Liver (tissue), 9 donors: ENCODE measurements around the gene CNBP. TPM values are rescaled to one million over a fixed set of nuclear protein-coding genes. Genes with fewer than 3 reads are reported as not detected.

ENCODE experiments used
- DNase-seq: peaks from one replicate; pipeline ENCODE4 v3.0.0-alpha.2; 2017; ENCODE audit warnings: low spot score
- H3K27ac ChIP-seq, 2 donors: one replicate each; pipeline ENCODE4 v1.7.0; 2013; ENCODE audit warnings: inconsistent platforms in 2 of 2, low read length in 2 of 2, control low read depth in 1 of 2, low read depth in 1 of 2, mild to moderate bottlenecking in 1 of 2
- H3K27me3 ChIP-seq, 4 donors: one replicate each; pipeline versions ENCODE4 v1.6.1 to v1.7.0; 2013; ENCODE audit warnings: low read length in 3 of 4, inconsistent platforms in 1 of 4, mild to moderate bottlenecking in 1 of 4, moderate library complexity in 1 of 4; ENCODE audit not compliant: control insufficient read depth in 4 of 4, insufficient read depth in 4 of 4
- H3K36me3 ChIP-seq, 4 donors: one replicate each; pipeline versions ENCODE4 v1.6.1 to v1.7.0; 2013; ENCODE audit warnings: low read length in 3 of 4, mild to moderate bottlenecking in 3 of 4, low read depth in 1 of 4, moderate library complexity in 1 of 4; ENCODE audit not compliant: control insufficient read depth in 4 of 4, insufficient read depth in 3 of 4
- H3K4me1 ChIP-seq, 4 donors: one replicate each; pipeline versions ENCODE4 v1.6.1 to v1.7.0; 2013; ENCODE audit warnings: low read length in 3 of 4, mild to moderate bottlenecking in 3 of 4, moderate library complexity in 1 of 4; ENCODE audit not compliant: control insufficient read depth in 4 of 4, insufficient read depth in 4 of 4
- H3K4me3 ChIP-seq, 3 donors: one replicate each; pipeline versions ENCODE4 v1.6.1 to v1.7.0; 2013; ENCODE audit warnings: low read length in 3 of 3, control low read depth in 1 of 3, low read depth in 1 of 3, mild to moderate bottlenecking in 1 of 3
- H3K9ac ChIP-seq, 2 donors: one replicate each; pipeline ENCODE4 v1.7.0; 2013; ENCODE audit warnings: low read length in 2 of 2, mild to moderate bottlenecking in 2 of 2, moderate library complexity in 2 of 2, control low read depth in 1 of 2, low read depth in 1 of 2
- H3K9me3 ChIP-seq, 4 donors: one replicate each; pipeline versions ENCODE4 v1.6.1 to v1.7.0; 2013; ENCODE audit warnings: low read length in 3 of 4; ENCODE audit not compliant: control insufficient read depth in 4 of 4
- CTCF ChIP-seq: fragments of 150-350 bp; IDR thresholded peaks from 2 replicates; pipeline ENCODE4 v1.5.1; 2017; ENCODE audit warnings: improper control_type of control experiment, low read depth, low read length; ENCODE audit not compliant: missing input control
- EGR1 ChIP-seq, 2 donors: IDR thresholded peaks; 2 replicates each; pipeline ENCODE4 v1.6.1; 2016 to 2018; ENCODE audit warnings: antibody characterized with exemption in 2 of 2, low read depth in 2 of 2
- FOXA1 ChIP-seq: IDR thresholded peaks from 2 replicates; pipeline ENCODE4 v1.6.1; 2016; ENCODE audit warnings: antibody characterized with exemption
- FOXA2 ChIP-seq: IDR thresholded peaks from 2 replicates; pipeline ENCODE4 v1.6.1; 2016; ENCODE audit warnings: antibody characterized with exemption
- GABPA ChIP-seq, 2 donors: IDR thresholded peaks in 1 of 2; conservative IDR thresholded peaks in 1 of 2; 2 replicates each; pipeline ENCODE4 v1.6.1; 2016; ENCODE audit warnings: antibody characterized with exemption in 2 of 2, mild to moderate bottlenecking in 1 of 2, moderate library complexity in 1 of 2
- HNF4A ChIP-seq, 2 donors: conservative IDR thresholded peaks; 2 replicates each; pipeline ENCODE4 v1.6.1; 2016; ENCODE audit warnings: antibody characterized with exemption in 2 of 2, mild to moderate bottlenecking in 2 of 2
- HNF4G ChIP-seq: IDR thresholded peaks from 2 replicates; pipeline ENCODE4 v1.6.1; 2016; ENCODE audit warnings: antibody characterized with exemption
- JUND ChIP-seq, 2 donors: IDR thresholded peaks; 2 replicates each; pipeline ENCODE4 v1.6.1; 2016; ENCODE audit warnings: antibody characterized with exemption in 2 of 2
- MAX ChIP-seq: IDR thresholded peaks from 2 replicates; pipeline ENCODE4 v1.6.1; 2016; ENCODE audit warnings: antibody characterized with exemption
- NR2F2 ChIP-seq: IDR thresholded peaks from 2 replicates; pipeline ENCODE4 v1.6.1; 2016; ENCODE audit warnings: antibody characterized with exemption
- RAD21 ChIP-seq, 2 donors: IDR thresholded peaks; 2 replicates each; pipeline ENCODE4 v1.6.1; 2016; ENCODE audit warnings: antibody characterized with exemption in 2 of 2, mild to moderate bottlenecking in 2 of 2
- REST ChIP-seq: IDR thresholded peaks from 2 replicates; pipeline ENCODE4 v1.6.1; 2016; ENCODE audit warnings: antibody characterized with exemption, mild to moderate bottlenecking
- RXRA ChIP-seq, 2 donors: IDR thresholded peaks; 2 replicates each; pipeline ENCODE4 v1.6.1; 2017 to 2018; ENCODE audit warnings: antibody characterized with exemption in 2 of 2, mild to moderate bottlenecking in 1 of 2
- SP1 ChIP-seq: IDR thresholded peaks from 2 replicates; pipeline ENCODE4 v1.6.1; 2018; ENCODE audit warnings: antibody characterized with exemption, mild to moderate bottlenecking
- TAF1 ChIP-seq: conservative IDR thresholded peaks from 2 replicates; pipeline ENCODE4 v1.6.1; 2016; ENCODE audit warnings: antibody characterized with exemption, mild to moderate bottlenecking
- YY1 ChIP-seq: IDR thresholded peaks from 2 replicates; pipeline ENCODE4 v1.6.1; 2016; ENCODE audit warnings: antibody characterized with exemption, mild to moderate bottlenecking
- WGBS: extraction: QIAGEN DNeasy Blood & Tissue Kit; methylation state at CpG from one replicate; pipeline ENCODE4 v1.1.7; 2013; 5-methylcytosine and 5-hydroxymethylcytosine counted together
- polyA plus RNA-seq, 2 donors: library from polyadenylated mRNA; stranded (reverse) in 1 of 2; unstranded in 1 of 2; fragments of 200-250 nt in 1 of 2; fragments of >200 nt in 1 of 2; fragmentation: Nextera tagmentation in 1 of 2; extraction: Ambion mirVana in 1 of 2; gene quantifications; one replicate each; pipeline versions ENCODE4 v1.2.1 to v1.2.3, GENCODE V29; 2013 to 2015
- total RNA-seq, 2 donors: library from RNA; depleted of rRNA; stranded (reverse); fragments of >200 nt; gene quantifications; one replicate each; pipeline ENCODE4 v1.2.3, GENCODE V29; 2014
- donor health status: healthy.
- donor health status: healthy.
- donor health status: healthy.
- donor health status: healthy.
- donor health status: healthy.

Gene CNBP
- total and polyA plus RNA-seq, 4 donors: 162 to 291 (median 214) TPM

GRCh38 chr3:129230311-129231019 lies 46.8 kb upstream of the CNBP start:
- 70% methylated on average over 7 of the region's 7 CpGs for WGBS
- H3K36me3 ChIP-seq: no peaks in the 10 kb centered on the region
- no peak overlapping the region for H3K9ac ChIP-seq
- H3K27me3 ChIP-seq: no peaks in the 10 kb centered on the region
- no peak for DNase-seq
- peaks cover 3 to 23% (median 15%) of the 10 kb centered on the region in 4 donors for H3K4me1 ChIP-seq
- H3K9me3 ChIP-seq: no peaks in the 10 kb centered on the region
- TF ChIP-seq HNF4A (conservative IDR thresholded peaks at IDR 0.05) (no peak), TAF1 (no peak), RXRA (IDR thresholded peaks at IDR 0.05) (no peak), MAX (no peak), REST (no peak), GABPA (IDR thresholded peaks at IDR 0.05 in 1 of 2, conservative IDR thresholded peaks at IDR 0.05 in 1 of 2) (no peak), RAD21 (IDR thresholded peaks at IDR 0.05) (no peak), CTCF (no peak), JUND (IDR thresholded peaks at IDR 0.05) (no peak), FOXA1 (no peak), EGR1 (IDR thresholded peaks at IDR 0.05; ENCODE audit: low read depth in 2 of 2) (no peak), NR2F2 (no peak), FOXA2 (no peak)
- no peak overlapping the region for H3K4me3 ChIP-seq
- H3K27ac ChIP-seq: peak overlapping the region in 1 of 2 donors; percentile 49

- Histone ChIP-seq H3K4me1 (peaks cover 3 to 31% (median 24%) of the 10 kb centered on the region in 4 donors), H3K4me3 (no peak overlapping the region)
Observed at GRCh38 chr3:129228891-129229585, 45.3 kb upstream of the CNBP start.

More at GRCh38 chr3:129228891-129229585, 45.3 kb upstream of the CNBP start:
- TF ChIP-seq MAX (no peak), NR2F2 (peak; percentile 40), CTCF (no peak), YY1 (no peak), REST (no peak), EGR1 (IDR thresholded peaks at IDR 0.05; ENCODE audit: low read depth in 2 of 2) (peak in 1 of 2 donors; percentile 49), FOXA1 (no peak), SP1 (no peak), HNF4A (conservative IDR thresholded peaks at IDR 0.05) (no peak), RAD21 (IDR thresholded peaks at IDR 0.05) (no peak), HNF4G (no peak), FOXA2 (no peak)
- no peak for DNase-seq
- no peak overlapping the region for H3K9ac ChIP-seq
- H3K36me3 ChIP-seq: no peaks in the 10 kb centered on the region
- no peaks in the 10 kb centered on the region for H3K27me3 ChIP-seq
- peak overlapping the region; percentile 43 to 76 for H3K27ac ChIP-seq
- no peaks in the 10 kb centered on the region for H3K9me3 ChIP-seq
- WGBS: 51% methylated on average over 11 of the region's 11 CpGs
